SK-N-SH (cell line): ENCODE measurements around the gene FSTL5. TPM values are rescaled to one million over a fixed set of nuclear protein-coding genes. Genes with fewer than 3 reads are reported as not detected.
A peak's percentile ranks its signal among the peaks of the same experiment; 100 is the strongest.

Experiments
- CTCF ChIA-PET: fragments of 300-600, 350-600 bp; formaldehyde crosslinking; extraction: SDS; loops from one replicate; lab custom pipeline; 2021; lab: Yijun Ruan, JAX
- POLR2A ChIA-PET: fragments of 350-600 bp; sonication (Branson Sonifier 250); formaldehyde crosslinking; extraction: SDS; loops from one replicate; lab custom pipeline; 2020; ENCODE audit warnings: antibody characterized with exemption, inconsistent platforms; lab: Yijun Ruan, JAX
- DNase-seq: peaks from one replicate; pipeline ENCODE4 v3.0.0; 2012
- H2AFZ ChIP-seq: fragments of 200-600 bp; sonication (generic); 2 replicates; pipeline ENCODE4 v1.8.1; 2016; ENCODE audit warnings: antibody characterized with exemption, mild to moderate bottlenecking, low read depth
- H3F3A ChIP-seq: fragments of 200-600 bp; sonication (generic); replicated peaks from 2 replicates; pipeline ENCODE3; 2016; ENCODE audit warnings: antibody characterized with exemption, mild to moderate bottlenecking; ENCODE audit not compliant: insufficient read depth
- H3K27ac ChIP-seq, 2 experiments: fragments of 200-500 bp in 1 of 2; fragments of 200-600 bp in 1 of 2; sonication (Bioruptor generic) in 1 of 2; sonication (generic), shearing (Covaris generic) in 1 of 2; 2 replicates each; pipeline versions ENCODE4 v1.5.1 to v1.6.1; 2014 to 2016; ENCODE audit warnings: low read depth in 2 of 2, inconsistent platforms in 1 of 2, low read length in 1 of 2, mild to moderate bottlenecking in 1 of 2, mixed read lengths in 1 of 2
- H3K27me3 ChIP-seq: fragments of 200-600 bp; sonication (generic), shearing (Covaris generic); 2 replicates; pipeline ENCODE4 v1.6.1; 2016; ENCODE audit warnings: mixed run types; ENCODE audit not compliant: insufficient read depth
- H3K36me3 ChIP-seq, 2 experiments: fragments of 200-500 bp in 1 of 2; fragments of 200-600 bp in 1 of 2; sonication (Bioruptor generic) in 1 of 2; sonication (generic) in 1 of 2; replicated peaks in 1 of 2; 2 replicates each; pipeline versions ENCODE3 to v1.5.1; 2014 to 2016; ENCODE audit warnings: low read length in 1 of 2, mild to moderate bottlenecking in 1 of 2; ENCODE audit not compliant: insufficient read depth in 2 of 2, control insufficient read depth in 1 of 2
- H3K4me1 ChIP-seq, 2 experiments: fragments of 200-500 bp in 1 of 2; fragments of 200-600 bp in 1 of 2; sonication (Bioruptor generic) in 1 of 2; sonication (generic), shearing (Covaris generic) in 1 of 2; 2 replicates each; pipeline versions ENCODE4 v1.5.1 to v1.6.1; 2014 to 2016; ENCODE audit warnings: low read depth in 1 of 2, low read length in 1 of 2, mixed run types in 1 of 2; ENCODE audit not compliant: insufficient read depth in 2 of 2, control insufficient read depth in 1 of 2
- H3K4me2 ChIP-seq: fragments of 200-600 bp; sonication (generic), shearing (Covaris generic); 2 replicates; pipeline ENCODE4 v1.6.1; 2017; ENCODE audit warnings: mixed run types
- H3K4me3 ChIP-seq, 2 experiments: fragments of 200-500 bp in 1 of 2; fragments of 200-600 bp in 1 of 2; sonication (Bioruptor generic) in 1 of 2; sonication (generic), shearing (Covaris generic) in 1 of 2; 2 replicates each; pipeline versions ENCODE4 v1.5.1 to v1.8.1; 2014 to 2016; ENCODE audit warnings: low read depth in 2 of 2, inconsistent platforms in 1 of 2, low read length in 1 of 2, mild to moderate bottlenecking in 1 of 2, mixed read lengths in 1 of 2, moderate library complexity in 1 of 2
- H3K79me2 ChIP-seq: fragments of 200-600 bp; sonication (generic); 2 replicates; pipeline ENCODE4 v1.8.1; 2017; ENCODE audit warnings: mild to moderate bottlenecking; ENCODE audit not compliant: insufficient read depth
- H3K9ac ChIP-seq: fragments of 200-600 bp; sonication (generic); 2 replicates; pipeline ENCODE4 v1.6.1; 2017; ENCODE audit warnings: mixed run types
- H3K9me2 ChIP-seq: fragments of 200-600 bp; sonication (generic); 2 replicates; pipeline ENCODE4 v1.6.1; 2017; ENCODE audit warnings: mixed run types
- H3K9me3 ChIP-seq: fragments of 200-600 bp; sonication (generic); 2 replicates; pipeline ENCODE4 v1.6.1; 2017; ENCODE audit warnings: mixed run types, mild to moderate bottlenecking, moderate library complexity
- H4K20me1 ChIP-seq: fragments of 200-600 bp; sonication (generic); 2 replicates; pipeline ENCODE4 v1.6.1; 2017; ENCODE audit warnings: mild to moderate bottlenecking, mixed run types; ENCODE audit not compliant: insufficient read depth
- CHD2 ChIP-seq: fragments of 150-350 bp; IDR thresholded peaks from 2 replicates; pipeline ENCODE4 v1.6.1; 2018; ENCODE audit warnings: low read length; ENCODE audit not compliant: partially characterized antibody
- ELF1 ChIP-seq: IDR thresholded peaks from 2 replicates; pipeline ENCODE4 v1.4.0; 2012
- EP300 ChIP-seq, 2 experiments: IDR thresholded peaks; 2 replicates each; pipeline versions ENCODE4 v1.4.0 to v1.6.1; 2012; ENCODE audit warnings: borderline replicate concordance in 1 of 2, low read depth in 1 of 2, low read length in 1 of 2
- FOSL2 ChIP-seq: IDR thresholded peaks from 2 replicates; pipeline ENCODE4 v1.4.0; 2012; ENCODE audit warnings: low read depth, mild to moderate bottlenecking, moderate library complexity, borderline replicate concordance
- FOXJ3 ChIP-seq: sonication (generic); formaldehyde crosslinking; IDR thresholded peaks from 2 replicates; pipeline ENCODE4 v1.5.1; 2020; ENCODE audit warnings: mild to moderate bottlenecking, missing genetic modification reagents
- GATA2 ChIP-seq: sonication (generic); formaldehyde crosslinking; IDR thresholded peaks from 2 replicates; pipeline ENCODE4 v1.5.0; 2020; ENCODE audit warnings: mild to moderate bottlenecking, missing genetic modification reagents
- MXI1 ChIP-seq: IDR thresholded peaks from 2 replicates; pipeline ENCODE4 v1.6.1; 2012; ENCODE audit warnings: mild to moderate bottlenecking, low read depth, low read length, improper control_type of control experiment
- RAD21 ChIP-seq: IDR thresholded peaks from 2 replicates; pipeline ENCODE4 v1.6.1; 2012; ENCODE audit warnings: mild to moderate bottlenecking, low read length
- RCOR1 ChIP-seq: fragments of 150-350 bp; IDR thresholded peaks from 2 replicates; pipeline ENCODE4 v1.6.1; 2017; ENCODE audit warnings: antibody characterized with exemption, low read length
- RFX5 ChIP-seq: IDR thresholded peaks from 2 replicates; pipeline ENCODE4 v1.6.1; 2012; ENCODE audit warnings: mild to moderate bottlenecking, improper control_type of control experiment, low read length
- WGBS: methylation state at CpG from one replicate; pipeline ENCODE4 v1.1.6; 2017; ENCODE audit warnings: low lambda C conversion rate; 5-methylcytosine and 5-hydroxymethylcytosine counted together
- polyA plus RNA-seq, 3 experiments: library from polyadenylated mRNA; depleted of rRNA; stranded (reverse); fragments of >200 nt; gene quantifications; 2 replicates each; pipeline ENCODE4 v1.2.3, GENCODE V29; 2012
- TF ChIP-seq, protein P1 (sequence below): IDR thresholded peaks from 2 replicates; pipeline ENCODE4; 2012
- TF ChIP-seq, protein P2 (sequence below): IDR thresholded peaks from 2 replicates; pipeline ENCODE4 v1.6.1; 2012; ENCODE audit warnings: mild to moderate bottlenecking, low read depth, low read length, moderate library complexity
- TF ChIP-seq, protein P3 (sequence below): IDR thresholded peaks from 2 replicates; pipeline ENCODE4 v1.4.0; 2012; ENCODE audit warnings: low read depth, borderline replicate concordance

The FSTL5 gene
- polyA plus RNA-seq (2012; rRNA removed): 0.07 and 0.10 TPM in 2 replicates
- polyA plus RNA-seq (2012; cell fraction: cytosol; rRNA removed): 0.17 and 0.28 TPM in 2 replicates
- polyA plus RNA-seq (2012; cell fraction: nucleus; rRNA removed): 0.02 and 0.05 TPM in 2 replicates

DNA sequence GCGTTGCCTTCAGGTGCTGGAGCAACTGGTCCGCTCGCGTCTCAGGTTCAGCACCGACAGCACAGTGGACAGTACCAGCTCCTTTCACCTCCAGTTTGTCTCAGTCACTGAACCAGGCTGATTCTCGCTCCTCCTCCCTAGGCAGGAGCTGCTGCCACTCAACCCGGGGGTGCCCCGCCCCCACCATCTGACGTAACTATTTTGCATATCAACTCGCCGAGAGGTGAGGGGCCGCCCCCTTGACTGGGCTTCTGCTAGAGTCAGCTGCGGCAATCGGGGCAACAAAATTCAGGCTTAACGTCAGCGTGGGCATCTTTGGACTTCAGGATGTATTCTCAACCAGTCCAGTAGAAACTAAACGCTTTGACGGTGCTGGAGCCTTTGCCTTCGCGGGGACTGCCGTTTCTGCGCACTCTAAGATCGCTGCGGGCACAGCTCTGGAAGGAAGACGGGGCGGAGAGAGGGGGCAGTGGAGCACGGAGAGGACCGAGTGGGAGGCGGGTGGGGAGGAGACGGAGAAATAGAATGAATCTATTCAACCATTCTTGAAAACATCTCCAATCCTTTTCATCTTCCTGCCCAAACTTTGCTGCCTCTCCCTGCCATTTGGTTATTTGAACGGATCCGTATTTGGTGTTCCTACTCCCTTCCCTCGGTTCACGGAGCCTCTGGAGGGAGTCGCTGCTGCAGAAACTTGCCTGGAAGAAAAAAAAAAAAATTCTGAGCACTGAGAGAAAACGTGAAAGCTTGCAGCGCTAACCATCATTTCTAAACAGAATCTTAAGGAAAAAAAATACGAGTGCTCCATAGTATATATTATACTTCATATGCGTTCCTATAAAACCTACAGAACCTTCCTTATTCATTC is at the start of gene FSTL5:
FSTL5 (minus strand) TSS at position 109 of the 868 bp plus-strand sequence. CDS start 52,604 bp downstream, outside the sequence.
- Histone ChIP-seq H2AFZ (peak within 1 kb of the TSS; percentile 77; the same call in 1 of the 2 replicates), H3K9me2 (no peaks in the 10 kb centered on the region), H3K36me3 (no peaks in the 10 kb centered on the region), H3K9me3 (no peaks in the 10 kb centered on the region), H3K27me3 (peaks cover 8% of the 10 kb centered on the region), H3K4me2 (peak within 1 kb of the TSS; percentile 87), H4K20me1 (no peaks in the 10 kb centered on the region), H3K79me2 (no peaks in the 10 kb centered on the region), H3F3A (peaks cover 2% of the 10 kb centered on the region), H3K27ac (peak within 1 kb of the TSS in 1 of 2 experiments; percentile 74; a peak in 2 of 4 replicates), H3K9ac (no peak within 1 kb of the TSS), H3K4me1 (peaks cover 0 to 6% of the 10 kb centered on the region in 2 experiments; a peak in 2 of 4 replicates), H3K4me3 (peak within 1 kb of the TSS; percentile 68 to 69)
- peak; percentile 81 for DNase-seq
- ChIA-PET CTCF (interaction anchor here (0.6 to 2.1 kb wide), 3 partner anchors 583 to 911 kb away, joined by 3 to 6 read pairs (median 4); no protein-coding TSS in a partner anchor), POLR2A (no interaction called here)
- WGBS: 3% methylated on average over 30 of the region's 39 CpGs
- TF ChIP-seq RCOR1 (peak; percentile 57), CHD2 (no peak), EP300 (IDR thresholded peaks at IDR 0.05; ENCODE audit: borderline replicate concordance in 1 of 2, low read depth in 1 of 2, low read length in 1 of 2) (no peak), GATA2 (CRISPR knock-in tag) (peak; percentile 15; the same call in 1 of the 2 replicates), RAD21 (peak; percentile 1; the same call in 1 of the 2 replicates), MXI1 (peak; percentile 33; the same call in 1 of the 2 replicates)
- TF ChIP-seq, protein P1, sequence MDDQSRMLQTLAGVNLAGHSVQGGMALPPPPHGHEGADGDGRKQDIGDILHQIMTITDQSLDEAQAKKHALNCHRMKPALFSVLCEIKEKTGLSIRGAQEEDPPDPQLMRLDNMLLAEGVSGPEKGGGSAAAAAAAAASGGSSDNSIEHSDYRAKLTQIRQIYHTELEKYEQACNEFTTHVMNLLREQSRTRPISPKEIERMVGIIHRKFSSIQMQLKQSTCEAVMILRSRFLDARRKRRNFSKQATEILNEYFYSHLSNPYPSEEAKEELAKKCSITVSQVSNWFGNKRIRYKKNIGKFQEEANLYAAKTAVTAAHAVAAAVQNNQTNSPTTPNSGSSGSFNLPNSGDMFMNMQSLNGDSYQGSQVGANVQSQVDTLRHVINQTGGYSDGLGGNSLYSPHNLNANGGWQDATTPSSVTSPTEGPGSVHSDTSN: peak; percentile 91
- TF ChIP-seq, protein P2, sequence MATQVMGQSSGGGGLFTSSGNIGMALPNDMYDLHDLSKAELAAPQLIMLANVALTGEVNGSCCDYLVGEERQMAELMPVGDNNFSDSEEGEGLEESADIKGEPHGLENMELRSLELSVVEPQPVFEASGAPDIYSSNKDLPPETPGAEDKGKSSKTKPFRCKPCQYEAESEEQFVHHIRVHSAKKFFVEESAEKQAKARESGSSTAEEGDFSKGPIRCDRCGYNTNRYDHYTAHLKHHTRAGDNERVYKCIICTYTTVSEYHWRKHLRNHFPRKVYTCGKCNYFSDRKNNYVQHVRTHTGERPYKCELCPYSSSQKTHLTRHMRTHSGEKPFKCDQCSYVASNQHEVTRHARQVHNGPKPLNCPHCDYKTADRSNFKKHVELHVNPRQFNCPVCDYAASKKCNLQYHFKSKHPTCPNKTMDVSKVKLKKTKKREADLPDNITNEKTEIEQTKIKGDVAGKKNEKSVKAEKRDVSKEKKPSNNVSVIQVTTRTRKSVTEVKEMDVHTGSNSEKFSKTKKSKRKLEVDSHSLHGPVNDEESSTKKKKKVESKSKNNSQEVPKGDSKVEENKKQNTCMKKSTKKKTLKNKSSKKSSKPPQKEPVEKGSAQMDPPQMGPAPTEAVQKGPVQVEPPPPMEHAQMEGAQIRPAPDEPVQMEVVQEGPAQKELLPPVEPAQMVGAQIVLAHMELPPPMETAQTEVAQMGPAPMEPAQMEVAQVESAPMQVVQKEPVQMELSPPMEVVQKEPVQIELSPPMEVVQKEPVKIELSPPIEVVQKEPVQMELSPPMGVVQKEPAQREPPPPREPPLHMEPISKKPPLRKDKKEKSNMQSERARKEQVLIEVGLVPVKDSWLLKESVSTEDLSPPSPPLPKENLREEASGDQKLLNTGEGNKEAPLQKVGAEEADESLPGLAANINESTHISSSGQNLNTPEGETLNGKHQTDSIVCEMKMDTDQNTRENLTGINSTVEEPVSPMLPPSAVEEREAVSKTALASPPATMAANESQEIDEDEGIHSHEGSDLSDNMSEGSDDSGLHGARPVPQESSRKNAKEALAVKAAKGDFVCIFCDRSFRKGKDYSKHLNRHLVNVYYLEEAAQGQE: peak; percentile 96

DNA sequence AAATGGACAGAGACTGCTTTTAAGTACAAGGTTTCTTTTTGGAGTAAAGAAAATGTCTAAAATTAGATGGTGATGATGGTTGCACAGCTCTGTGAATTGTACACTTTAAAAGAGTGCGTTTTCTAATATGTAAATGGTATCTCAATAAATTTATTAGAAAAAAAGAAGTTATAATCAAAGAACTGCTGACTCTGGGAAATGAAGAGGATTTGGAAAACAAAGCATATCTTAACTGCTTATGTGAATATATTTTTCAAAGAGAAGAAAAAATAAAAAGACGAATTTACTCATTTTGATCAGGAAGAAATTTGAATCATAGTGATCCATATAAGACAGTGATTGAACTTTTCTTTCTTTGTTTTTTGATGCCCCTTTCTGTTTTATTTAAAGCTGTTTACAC is 45.9 kb upstream of the FSTL5 start:
- H3K79me2 ChIP-seq: no peaks in the 10 kb centered on the region
- DNase-seq: no peak
- 0 out of 2 replicates have a peak, but pooled peaks cover 2% of the 10 kb centered on the region for H3K9me2 ChIP-seq
- POLR2A ChIA-PET: no interaction called here
- no peaks in the 10 kb centered on the region for H3K27me3 ChIP-seq
- H4K20me1 ChIP-seq: no peaks in the 10 kb centered on the region
- H3K36me3 ChIP-seq: no peaks in the 10 kb centered on the region
- no peak overlapping the region for H3K9ac ChIP-seq
- H3F3A ChIP-seq: no peaks in the 10 kb centered on the region
- no peak overlapping the region for H3K4me3 ChIP-seq
- CTCF ChIA-PET: interaction anchor here (1.0 to 1.3 kb wide), 2 partner anchors 9 to 40 kb away, joined by 3 to 5 read pairs; no protein-coding TSS in a partner anchor
- WGBS: 38% methylated on average over 2 of the region's 2 CpGs
- H3K27ac ChIP-seq: no peak overlapping the region
- no peak overlapping the region for H2AFZ ChIP-seq
- H3K4me2 ChIP-seq: no peak overlapping the region
- H3K4me1 ChIP-seq: no peaks in the 10 kb centered on the region
- TF ChIP-seq CHD2 (no peak), RCOR1 (no peak), FOXJ3 (CRISPR knock-in tag) (no peak), FOSL2 (no peak), ELF1 (no peak), RFX5 (no peak)
- TF ChIP-seq, protein P2: no peak
- TF ChIP-seq, protein P3, sequence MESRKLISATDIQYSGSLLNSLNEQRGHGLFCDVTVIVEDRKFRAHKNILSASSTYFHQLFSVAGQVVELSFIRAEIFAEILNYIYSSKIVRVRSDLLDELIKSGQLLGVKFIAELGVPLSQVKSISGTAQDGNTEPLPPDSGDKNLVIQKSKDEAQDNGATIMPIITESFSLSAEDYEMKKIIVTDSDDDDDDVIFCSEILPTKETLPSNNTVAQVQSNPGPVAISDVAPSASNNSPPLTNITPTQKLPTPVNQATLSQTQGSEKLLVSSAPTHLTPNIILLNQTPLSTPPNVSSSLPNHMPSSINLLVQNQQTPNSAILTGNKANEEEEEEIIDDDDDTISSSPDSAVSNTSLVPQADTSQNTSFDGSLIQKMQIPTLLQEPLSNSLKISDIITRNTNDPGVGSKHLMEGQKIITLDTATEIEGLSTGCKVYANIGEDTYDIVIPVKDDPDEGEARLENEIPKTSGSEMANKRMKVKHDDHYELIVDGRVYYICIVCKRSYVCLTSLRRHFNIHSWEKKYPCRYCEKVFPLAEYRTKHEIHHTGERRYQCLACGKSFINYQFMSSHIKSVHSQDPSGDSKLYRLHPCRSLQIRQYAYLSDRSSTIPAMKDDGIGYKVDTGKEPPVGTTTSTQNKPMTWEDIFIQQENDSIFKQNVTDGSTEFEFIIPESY: no peak
- no peaks in the 10 kb centered on the region for H3K9me3 ChIP-seq
